ENCODE measurements around the gene PPA1.
"Not testable (repeated sequence)": the region's sequence is repeated elsewhere in the genome, so short reads cannot be mapped to it uniquely, and the experiment has no call there.

The PPA1 gene

GRCh38 chr10:70206762-70207161, 26.5 kb downstream of the PPA1 start:
- DNase-seq = no peak

GRCh38 chr10:70201105-70201504, 32.1 kb downstream of the PPA1 start:
- no peak for DNase-seq

- DNase-seq = no peak
Observed at GRCh38 chr10:70198696-70199466, 34.3 kb downstream of the PPA1 start.

GRCh38 chr10:70197235-70197945, 35.8 kb downstream of the PPA1 start:
- no peak for DNase-seq

- DNase-seq = no peak
Observed at GRCh38 chr10:70193391-70193844, 39.8 kb downstream of the PPA1 start.

- no peak for DNase-seq
Observed at GRCh38 chr10:70192326-70192968, 40.8 kb downstream of the PPA1 start.

- no peak for DNase-seq
Observed at GRCh38 chr10:70191972-70192305, 41.3 kb downstream of the PPA1 start.

GRCh38 chr10:70191161-70191971, 41.9 kb downstream of the PPA1 start:
- DNase-seq = no peak

GRCh38 chr10:70190581-70190980, 42.6 kb downstream of the PPA1 start:
- no peak for DNase-seq

- no peak for DNase-seq
Observed at GRCh38 chr10:70190102-70190501, 43.1 kb downstream of the PPA1 start.

- DNase-seq = no peak
Observed at GRCh38 chr10:70188768-70189167, 44.5 kb downstream of the PPA1 start.

GRCh38 chr10:70186571-70186970, 46.7 kb downstream of the PPA1 start:
- DNase-seq = no peak

GRCh38 chr10:70186090-70186489, 47.1 kb downstream of the PPA1 start:
- DNase-seq = no peak

GRCh38 chr10:70183304-70183703, 49.9 kb downstream of the PPA1 start:
- DNase-seq = no peak

- DNase-seq = not testable (repeated sequence)
Observed at GRCh38 chr10:70179209-70179608, 54.0 kb downstream of the PPA1 start.

- no peak for DNase-seq
Observed at GRCh38 chr10:70178139-70178725, 55.0 kb downstream of the PPA1 start.

GRCh38 chr10:70176441-70176840, 56.8 kb downstream of the PPA1 start:
- DNase-seq = no peak

- DNase-seq = no peak
Observed at GRCh38 chr10:70175516-70175915, 57.7 kb downstream of the PPA1 start.

GRCh38 chr10:70174058-70174741, 59.0 kb downstream of the PPA1 start:
- no peak for DNase-seq

- no peak for DNase-seq
Observed at GRCh38 chr10:70169649-70170364, 63.4 kb downstream of the PPA1 start.

- DNase-seq = no peak
Observed at GRCh38 chr10:70169011-70169410, 64.2 kb downstream of the PPA1 start.

Data from NCI-H1436 (cell line).